ENCODE results near the gene CENPF.

The CENPF gene

GRCh38 chr1:214587165-214587564 is 15.8 kb upstream of the CENPF start:
- TF ChIP-seq, protein P1, sequence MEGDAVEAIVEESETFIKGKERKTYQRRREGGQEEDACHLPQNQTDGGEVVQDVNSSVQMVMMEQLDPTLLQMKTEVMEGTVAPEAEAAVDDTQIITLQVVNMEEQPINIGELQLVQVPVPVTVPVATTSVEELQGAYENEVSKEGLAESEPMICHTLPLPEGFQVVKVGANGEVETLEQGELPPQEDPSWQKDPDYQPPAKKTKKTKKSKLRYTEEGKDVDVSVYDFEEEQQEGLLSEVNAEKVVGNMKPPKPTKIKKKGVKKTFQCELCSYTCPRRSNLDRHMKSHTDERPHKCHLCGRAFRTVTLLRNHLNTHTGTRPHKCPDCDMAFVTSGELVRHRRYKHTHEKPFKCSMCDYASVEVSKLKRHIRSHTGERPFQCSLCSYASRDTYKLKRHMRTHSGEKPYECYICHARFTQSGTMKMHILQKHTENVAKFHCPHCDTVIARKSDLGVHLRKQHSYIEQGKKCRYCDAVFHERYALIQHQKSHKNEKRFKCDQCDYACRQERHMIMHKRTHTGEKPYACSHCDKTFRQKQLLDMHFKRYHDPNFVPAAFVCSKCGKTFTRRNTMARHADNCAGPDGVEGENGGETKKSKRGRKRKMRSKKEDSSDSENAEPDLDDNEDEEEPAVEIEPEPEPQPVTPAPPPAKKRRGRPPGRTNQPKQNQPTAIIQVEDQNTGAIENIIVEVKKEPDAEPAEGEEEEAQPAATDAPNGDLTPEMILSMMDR (IDR thresholded peaks at IDR 0.05) = no peak

DNA sequence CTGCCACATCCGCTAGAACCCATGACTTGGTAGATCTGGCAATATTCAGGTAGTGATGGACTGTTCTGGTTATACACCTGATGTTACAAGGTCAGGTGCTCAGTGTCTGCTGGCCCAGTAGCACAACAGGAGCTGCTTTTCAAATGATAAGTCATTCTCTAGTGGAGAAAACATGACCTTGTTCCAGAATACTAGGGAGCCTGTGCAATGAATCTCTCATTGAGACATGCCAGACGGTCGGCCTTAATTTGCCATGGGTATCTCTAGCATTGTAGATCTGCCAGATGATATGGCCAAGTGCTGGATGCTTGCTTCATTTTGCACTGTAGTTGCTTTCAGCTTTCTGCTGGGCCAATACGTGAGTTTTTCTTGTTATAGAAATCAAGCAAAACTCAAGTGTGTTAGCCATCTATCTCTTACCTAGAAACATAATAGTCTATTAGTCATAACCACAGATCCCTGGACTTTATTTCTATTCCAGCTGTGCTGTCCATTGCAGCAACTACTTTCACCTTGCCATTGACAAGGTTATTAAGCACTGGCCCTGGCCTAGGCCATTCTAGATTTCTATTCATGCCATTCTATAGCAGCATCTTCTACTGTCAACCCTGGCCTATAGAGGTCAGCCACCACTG is 13.9 kb upstream of the CENPF start:
- TF ChIP-seq, protein P1 (IDR thresholded peaks at IDR 0.05) = no peak

- TF ChIP-seq, protein P1 (IDR thresholded peaks at IDR 0.05) = no peak
Measured at GRCh38 chr1:214590696-214591095, 12.3 kb upstream of the CENPF start.

DNA sequence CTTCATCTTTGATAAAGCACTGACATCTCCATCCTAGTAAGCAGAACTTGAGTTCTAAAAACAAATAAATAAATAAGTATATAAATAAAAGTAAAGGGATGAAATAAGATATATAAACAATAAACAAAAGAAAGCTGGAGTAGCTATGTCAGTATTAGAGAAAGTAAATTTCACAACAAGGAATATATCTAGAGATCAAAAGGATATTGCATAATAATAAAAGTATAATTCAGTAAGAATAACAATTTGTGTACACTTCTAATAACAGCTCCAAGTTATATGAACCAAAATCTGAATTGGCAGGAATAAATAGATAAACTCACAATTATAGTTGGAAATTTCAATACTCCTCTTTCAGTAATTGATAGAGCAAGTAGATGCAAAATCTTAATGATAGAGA is 9.8 kb upstream of the CENPF start:
- TF ChIP-seq, protein P1 (IDR thresholded peaks at IDR 0.05) = no peak

DNA sequence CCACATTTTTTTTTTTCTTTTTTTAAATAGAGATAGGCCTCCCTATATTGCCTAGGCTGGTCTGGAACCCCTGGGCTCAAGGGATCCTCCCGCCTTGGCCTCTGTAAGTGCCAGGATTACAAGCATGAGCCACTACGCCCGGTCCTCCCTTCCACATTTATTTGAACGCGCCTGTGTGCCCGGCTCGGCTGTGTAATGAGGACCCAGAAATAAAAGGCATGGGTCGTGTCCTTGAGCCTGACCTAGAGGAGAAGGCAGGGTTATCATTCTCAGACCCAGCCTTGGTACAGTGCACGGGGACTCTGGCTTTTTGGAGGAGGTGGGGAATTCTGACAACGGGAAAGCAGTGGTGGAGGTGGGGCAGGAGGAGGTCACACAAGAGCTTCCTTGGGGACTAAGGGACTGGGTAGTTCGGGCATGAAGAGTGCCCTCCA is 841 bp downstream of the CENPF start:
- TF ChIP-seq, protein P1 (IDR thresholded peaks at IDR 0.05) = no peak

DNA sequence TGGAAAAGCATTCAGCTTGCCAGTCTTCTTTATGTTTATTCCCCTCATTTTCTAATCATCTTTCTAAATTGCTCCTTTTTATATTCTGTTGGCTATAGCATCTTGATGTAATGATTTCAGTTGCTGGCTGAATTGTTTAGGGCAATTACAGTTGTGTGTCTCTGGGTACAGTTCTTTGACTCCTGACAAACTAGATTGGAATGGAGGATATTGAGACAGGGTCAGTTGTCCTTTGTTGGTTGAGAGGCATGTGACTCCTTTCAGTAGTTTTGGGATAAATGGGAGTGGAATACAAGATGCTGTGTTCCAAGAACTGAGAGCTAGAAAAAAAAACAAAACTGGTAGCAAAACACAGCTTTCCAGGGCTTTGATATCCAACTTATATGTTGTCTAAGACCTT is 1.5 kb downstream of the CENPF start:
- TF ChIP-seq, protein P1 (IDR thresholded peaks at IDR 0.05) = no peak

- TF ChIP-seq, protein P1 (IDR thresholded peaks at IDR 0.05) = no peak
Measured at GRCh38 chr1:214609692-214610091, 6.7 kb downstream of the CENPF start.

GRCh38 chr1:214615109-214615508 is 12.1 kb downstream of the CENPF start:
- TF ChIP-seq, protein P1 (IDR thresholded peaks at IDR 0.05) = no peak
